ENCODE data around the gene PIP4K2A.

The PIP4K2A gene

GRCh38 chr10:22610610-22611009, 103.8 kb downstream of the PIP4K2A start:
- Histone ChIP-seq H3K27ac (ENCODE audit: low read length) (no peak overlapping the region), H3K36me3 (replicated peaks; ENCODE audit: low read depth, low read length) (peaks cover 11% of the 10 kb centered on the region), H3K9me3 (ENCODE audit: insufficient read depth, low read length) (no peaks in the 10 kb centered on the region), H3K27me3 (ENCODE audit: low read depth, low read length) (no peaks in the 10 kb centered on the region), H4K20me1 (ENCODE audit: insufficient read depth, low read length) (no peaks in the 10 kb centered on the region; the same call in 1 of the 2 replicates), H3K4me3 (ENCODE audit: low read length) (no peak overlapping the region), H3K9ac (ENCODE audit: low read length) (no peak overlapping the region), H3K4me1 (ENCODE audit: low read length) (peaks cover 17% of the 10 kb centered on the region), H3K4me2 (ENCODE audit: low read length) (no peak overlapping the region), H2AFZ (ENCODE audit: low read depth, low read length) (no peak overlapping the region), H3K79me2 (ENCODE audit: low read length) (peaks cover 24% of the 10 kb centered on the region)
- TF ChIP-seq EZH2phosphoT487 (IDR thresholded peaks at IDR 0.05; ENCODE audit: low read depth), result no peak
- no peak for TF ChIP-seq CTCF (IDR thresholded peaks at IDR 0.05; ENCODE audit: low read depth, low read length)

- H3K9me3 ChIP-seq (ENCODE audit: insufficient read depth, low read length), result no peaks in the 10 kb centered on the region
- no peak overlapping the region for H3K4me3 ChIP-seq (ENCODE audit: low read length)
- H4K20me1 ChIP-seq (ENCODE audit: insufficient read depth, low read length), result no peaks in the 10 kb centered on the region; the same call in 1 of the 2 replicates
- TF ChIP-seq CTCF (IDR thresholded peaks at IDR 0.05; ENCODE audit: low read depth, low read length) (no peak), EZH2phosphoT487 (IDR thresholded peaks at IDR 0.05; ENCODE audit: low read depth) (no peak)
- no peak overlapping the region for H2AFZ ChIP-seq (ENCODE audit: low read depth, low read length)
- no peak overlapping the region for H3K9ac ChIP-seq (ENCODE audit: low read length)
- peaks cover 11% of the 10 kb centered on the region for H3K36me3 ChIP-seq (replicated peaks; ENCODE audit: low read depth, low read length)
- H3K27ac ChIP-seq (ENCODE audit: low read length), result no peak overlapping the region
- no peak overlapping the region for H3K4me2 ChIP-seq (ENCODE audit: low read length)
- H3K27me3 ChIP-seq (ENCODE audit: low read depth, low read length), result no peaks in the 10 kb centered on the region
- H3K79me2 ChIP-seq (ENCODE audit: low read length), result peaks cover 17% of the 10 kb centered on the region
- H3K4me1 ChIP-seq (ENCODE audit: low read length), result peaks cover 17% of the 10 kb centered on the region
Observed at GRCh38 chr10:22609719-22610465, 104.5 kb downstream of the PIP4K2A start.

DNA sequence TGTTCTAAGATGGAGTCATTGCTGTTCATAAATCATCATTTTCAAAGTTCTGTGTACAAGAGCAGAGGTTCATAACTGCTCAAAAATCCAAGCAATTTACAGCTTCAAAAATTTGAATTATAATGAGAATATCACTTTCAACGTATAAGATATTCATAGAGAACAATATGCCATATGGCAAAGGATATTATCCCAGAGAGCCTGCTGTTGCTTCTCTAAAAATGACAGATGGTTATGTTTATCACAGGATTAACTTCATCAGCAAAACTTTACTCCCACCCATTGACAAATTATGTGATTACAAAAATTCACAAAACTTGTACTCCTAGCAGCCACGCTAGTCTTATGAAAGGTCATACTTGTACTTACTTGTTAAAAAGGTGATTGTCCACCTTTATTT, 105.1 kb downstream of the PIP4K2A start:
- Histone ChIP-seq H3K27me3 (ENCODE audit: low read depth, low read length) (no peaks in the 10 kb centered on the region), H3K4me3 (ENCODE audit: low read length) (no peak overlapping the region), H3K9ac (ENCODE audit: low read length) (no peak overlapping the region), H4K20me1 (ENCODE audit: insufficient read depth, low read length) (no peaks in the 10 kb centered on the region; the same call in 1 of the 2 replicates), H2AFZ (ENCODE audit: low read depth, low read length) (no peak overlapping the region), H3K4me2 (ENCODE audit: low read length) (no peak overlapping the region), H3K36me3 (replicated peaks; ENCODE audit: low read depth, low read length) (peaks cover 11% of the 10 kb centered on the region), H3K4me1 (ENCODE audit: low read length) (peaks cover 20% of the 10 kb centered on the region), H3K79me2 (ENCODE audit: low read length) (peaks cover 12% of the 10 kb centered on the region), H3K27ac (ENCODE audit: low read length) (no peak overlapping the region), H3K9me3 (ENCODE audit: insufficient read depth, low read length) (no peaks in the 10 kb centered on the region)
- no peak for TF ChIP-seq CTCF (IDR thresholded peaks at IDR 0.05; ENCODE audit: low read depth, low read length)
- TF ChIP-seq EZH2phosphoT487 (IDR thresholded peaks at IDR 0.05; ENCODE audit: low read depth), result no peak

GRCh38 chr10:22607261-22607660, 107.1 kb downstream of the PIP4K2A start:
- Histone ChIP-seq H3K36me3 (replicated peaks; ENCODE audit: low read depth, low read length) (peaks cover 11% of the 10 kb centered on the region), H4K20me1 (ENCODE audit: insufficient read depth, low read length) (no peaks in the 10 kb centered on the region; the same call in 1 of the 2 replicates), H3K4me2 (ENCODE audit: low read length) (no peak overlapping the region), H3K79me2 (ENCODE audit: low read length) (peaks cover 6% of the 10 kb centered on the region; the same call in 1 of the 2 replicates), H3K27ac (ENCODE audit: low read length) (no peak overlapping the region), H3K27me3 (ENCODE audit: low read depth, low read length) (no peaks in the 10 kb centered on the region), H3K9me3 (ENCODE audit: insufficient read depth, low read length) (no peaks in the 10 kb centered on the region), H3K9ac (ENCODE audit: low read length) (no peak overlapping the region), H3K4me3 (ENCODE audit: low read length) (no peak overlapping the region), H3K4me1 (ENCODE audit: low read length) (peaks cover 20% of the 10 kb centered on the region), H2AFZ (ENCODE audit: low read depth, low read length) (no peak overlapping the region)
- TF ChIP-seq CTCF (IDR thresholded peaks at IDR 0.05; ENCODE audit: low read depth, low read length), result no peak
- TF ChIP-seq EZH2phosphoT487 (IDR thresholded peaks at IDR 0.05; ENCODE audit: low read depth), result no peak
